HG03025 (cell line): ENCODE measurements around the gene HUS1.
"Not testable (repeated sequence)": the region's sequence is repeated elsewhere in the genome, so short reads cannot be mapped to it uniquely, and the experiment has no call there.

Experiments
- ATAC-seq: cut with Tn5 transposase; IDR thresholded peaks from one replicate; pipeline ENCODE4 v1.9.1; 2021; ENCODE audit warnings: mild to moderate bottlenecking, moderate library complexity; ENCODE audit not compliant: unreplicated experiment, low FRiP score

HUS1 gene

DNA sequence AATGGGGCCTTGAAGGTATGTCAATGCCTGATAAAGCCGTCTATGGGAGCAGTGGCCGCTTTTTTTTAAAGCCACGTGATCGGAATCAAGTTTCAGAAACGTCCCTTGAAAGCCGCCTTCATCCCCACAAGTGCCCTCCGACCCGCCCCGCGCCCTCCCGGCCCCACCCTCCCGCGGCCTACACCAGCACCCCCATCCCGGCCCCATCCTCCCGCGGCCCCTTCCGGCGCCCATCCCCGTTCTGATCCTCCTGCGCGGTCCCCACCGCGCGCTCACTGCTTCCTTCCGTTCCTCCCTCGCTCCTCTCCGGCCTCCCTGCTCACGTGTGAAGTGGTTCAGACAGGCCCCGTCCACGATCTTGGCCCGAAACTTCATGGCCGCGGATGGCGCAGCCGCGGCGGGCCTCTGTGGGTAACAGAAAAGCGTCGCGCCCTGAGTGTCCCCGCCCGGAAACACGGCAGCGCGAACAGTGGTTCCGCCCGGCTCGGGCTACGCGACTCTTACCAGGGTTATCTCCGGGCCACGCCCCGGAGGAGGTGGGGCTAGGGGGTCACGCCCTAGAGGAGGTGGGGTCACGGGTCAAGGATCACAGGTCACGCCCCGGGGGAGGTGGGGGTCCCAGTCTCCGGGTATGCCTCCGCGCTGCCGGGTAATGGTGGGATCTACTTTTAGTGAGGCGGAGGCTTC lies at the start of gene HUS1:
Gene HUS1 (minus strand): TSS at position 471 of the 687 bp plus-strand sequence. CDS start 96 bp downstream, at position 375.
- ATAC-seq = peak; percentile 99

DNA sequence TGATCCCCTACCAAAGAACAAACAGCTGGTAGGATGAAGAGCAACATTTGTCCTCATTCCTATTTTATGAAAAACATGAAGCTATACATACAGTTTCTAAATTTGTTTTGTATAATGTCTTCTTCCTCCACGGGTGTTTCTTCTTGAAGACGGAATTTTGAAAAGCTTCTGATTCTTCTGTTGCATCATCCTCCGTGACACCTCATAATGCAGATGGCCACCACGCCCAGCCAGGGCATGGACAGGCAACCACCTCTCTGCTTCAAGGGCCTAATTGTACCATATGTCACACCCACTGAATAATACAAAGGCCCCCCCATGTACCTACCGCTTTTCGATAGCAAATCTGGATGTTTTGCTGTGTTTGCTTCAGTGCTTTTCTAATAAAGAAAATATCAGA lies 49.5 kb upstream of the HUS1 start, which contains the start of gene SUN3:
Gene SUN3 (minus strand): TSS at position 170 of the 400 bp plus-strand sequence. CDS start 169 bp downstream, at position 1.
- ATAC-seq = no peak

DNA sequence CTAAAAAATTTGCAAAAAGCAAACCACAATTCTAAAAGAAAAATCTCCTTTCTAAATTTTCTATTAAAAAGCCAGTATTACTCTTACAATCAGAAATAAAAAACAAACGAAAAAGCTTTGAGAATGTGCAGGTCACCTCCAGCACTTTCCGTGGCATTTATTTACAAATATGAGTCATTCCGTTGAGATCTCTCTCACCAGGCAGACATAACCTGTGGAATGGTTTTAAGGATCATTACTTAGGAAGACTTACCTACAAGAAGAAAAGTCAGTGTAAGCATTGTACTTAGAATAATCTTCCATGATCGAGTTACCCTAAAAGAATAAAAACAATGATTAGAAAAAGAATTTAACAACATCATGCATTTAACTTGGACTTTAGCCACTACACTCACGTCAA lies 46.2 kb upstream of the HUS1 start:
- ATAC-seq = no peak

DNA sequence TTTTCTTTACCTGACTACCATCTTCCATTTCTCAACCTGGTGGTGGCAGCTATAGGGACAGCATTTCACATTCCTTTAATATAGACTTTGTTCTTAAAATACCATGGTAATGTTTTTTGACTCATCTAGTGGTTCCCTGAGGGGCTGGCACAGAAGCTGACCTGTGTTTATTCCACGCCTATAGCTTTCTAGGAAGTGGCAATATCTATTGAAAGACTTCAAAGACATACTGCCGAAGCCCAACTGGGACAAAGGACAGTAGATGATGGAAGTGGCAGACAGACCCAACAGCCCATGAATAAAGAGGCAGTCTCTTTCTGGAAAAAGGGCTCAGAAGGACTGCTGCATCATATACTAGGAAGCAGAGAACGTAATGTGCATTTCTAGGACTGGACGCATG lies 38.3 kb upstream of the HUS1 start:
- no peak for ATAC-seq

DNA sequence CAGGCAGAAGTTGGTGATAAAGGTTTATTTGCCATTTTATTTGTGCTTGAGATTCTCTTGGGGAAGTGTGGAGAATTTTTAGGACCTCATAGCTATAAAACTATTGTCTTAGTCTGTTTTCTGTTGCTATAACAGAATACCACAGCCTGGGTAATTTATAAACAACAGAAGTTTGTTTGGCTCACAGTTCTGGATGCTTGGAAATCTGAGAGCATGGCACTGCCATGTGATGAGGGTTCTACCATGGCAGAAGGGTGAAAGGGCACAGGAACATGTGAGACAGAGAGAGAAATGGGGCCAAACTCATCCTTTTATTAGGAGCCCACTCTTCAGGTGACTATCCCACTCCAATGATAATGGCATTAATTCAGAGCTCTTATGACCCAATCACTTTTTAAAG lies 37.2 kb upstream of the HUS1 start:
- no peak for ATAC-seq

DNA sequence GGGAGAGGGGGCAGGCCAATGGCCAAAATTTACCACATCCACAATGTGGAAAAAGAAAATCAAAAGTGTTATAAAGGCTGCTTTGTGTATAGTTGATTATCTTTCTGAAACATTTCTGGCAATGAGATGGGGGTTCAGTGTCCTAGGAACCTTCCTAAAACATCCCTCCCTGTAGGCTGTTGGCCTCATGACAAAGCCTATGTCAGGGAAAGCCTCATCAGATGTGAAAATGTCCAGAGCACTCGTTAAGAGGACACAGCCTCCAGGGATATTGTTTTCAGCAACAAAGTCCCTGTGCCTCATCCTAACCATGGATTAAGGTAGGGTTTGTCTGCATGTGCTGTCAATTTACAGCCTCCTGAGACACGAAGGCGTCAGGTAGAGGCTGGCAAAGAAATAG lies 32.5 kb upstream of the HUS1 start:
- no peak for ATAC-seq

DNA sequence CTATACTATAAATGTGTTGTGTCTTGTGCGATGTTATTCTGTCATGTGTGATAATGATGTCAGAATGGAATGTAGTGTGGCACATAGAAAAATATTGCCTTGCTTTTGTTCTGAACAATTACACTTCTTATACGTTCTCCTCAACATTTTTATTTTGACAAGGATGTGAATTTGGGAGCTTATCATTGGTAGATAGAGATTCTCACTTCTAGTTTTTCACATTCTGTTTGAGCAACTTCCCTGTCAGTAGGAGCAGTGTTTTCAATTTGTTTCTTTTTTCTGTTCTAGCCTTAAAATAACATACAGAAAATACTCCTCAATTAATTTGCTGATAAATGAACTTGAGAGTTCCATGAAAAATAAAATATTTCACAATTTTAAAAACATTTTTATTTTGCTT lies 31.9 kb upstream of the HUS1 start:
- no peak for ATAC-seq

DNA sequence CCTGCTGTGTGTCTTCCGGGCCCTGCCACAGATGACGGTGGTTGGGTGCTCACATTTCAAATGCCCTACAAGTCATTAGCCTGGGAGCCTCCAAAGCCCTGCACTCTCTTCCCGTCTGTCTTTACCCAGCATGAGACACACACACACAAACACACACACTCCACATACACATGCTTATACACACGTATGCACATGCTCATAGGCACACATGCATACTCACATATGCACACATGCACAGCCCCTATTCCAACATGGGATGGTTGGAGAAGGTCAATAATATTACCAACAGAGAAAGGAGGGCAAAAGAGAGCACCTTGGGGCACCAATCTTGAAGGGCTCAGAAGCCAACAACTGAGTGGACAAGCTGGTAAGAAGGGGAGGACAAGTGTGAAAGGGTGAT lies 30.5 kb upstream of the HUS1 start:
- ATAC-seq = no peak

DNA sequence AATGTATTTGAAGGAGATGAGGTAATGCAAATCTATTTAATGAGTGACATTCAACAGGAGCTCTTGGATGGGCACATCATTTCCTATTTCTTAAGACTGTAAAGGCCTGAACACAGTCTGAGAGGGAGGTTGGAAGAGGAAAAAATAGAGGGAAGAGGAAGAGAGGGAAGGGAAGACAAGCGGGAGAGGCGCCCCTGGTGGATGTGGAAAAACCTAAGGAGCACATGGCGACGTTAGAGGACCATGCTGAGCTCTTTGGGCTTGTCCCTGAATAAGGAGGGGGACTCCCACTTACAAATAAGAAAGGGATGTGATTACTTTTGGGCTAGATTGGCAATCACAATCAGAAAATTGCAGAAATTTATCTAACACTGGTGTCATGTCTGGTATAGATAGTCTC lies 29.8 kb upstream of the HUS1 start:
- ATAC-seq = no peak

DNA sequence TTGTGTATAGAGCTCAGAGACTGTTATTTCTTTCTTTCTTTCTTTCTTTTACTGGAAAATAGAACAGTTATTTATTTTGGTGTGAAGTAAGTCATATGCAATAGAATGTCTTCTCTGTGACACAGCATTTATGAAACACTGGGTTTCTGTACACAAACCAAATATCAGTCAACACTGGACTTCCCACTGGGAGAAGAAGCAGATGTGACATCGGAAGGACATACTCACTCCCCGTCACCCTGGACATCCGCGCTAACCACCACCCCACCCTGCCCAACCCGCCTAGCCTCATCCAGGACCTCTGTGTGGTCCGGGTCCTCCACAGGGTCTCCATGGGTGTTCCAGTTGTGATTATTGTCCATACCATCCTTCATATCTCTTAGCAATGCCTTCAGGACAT lies 27.5 kb upstream of the HUS1 start:
- ATAC-seq = no peak

DNA sequence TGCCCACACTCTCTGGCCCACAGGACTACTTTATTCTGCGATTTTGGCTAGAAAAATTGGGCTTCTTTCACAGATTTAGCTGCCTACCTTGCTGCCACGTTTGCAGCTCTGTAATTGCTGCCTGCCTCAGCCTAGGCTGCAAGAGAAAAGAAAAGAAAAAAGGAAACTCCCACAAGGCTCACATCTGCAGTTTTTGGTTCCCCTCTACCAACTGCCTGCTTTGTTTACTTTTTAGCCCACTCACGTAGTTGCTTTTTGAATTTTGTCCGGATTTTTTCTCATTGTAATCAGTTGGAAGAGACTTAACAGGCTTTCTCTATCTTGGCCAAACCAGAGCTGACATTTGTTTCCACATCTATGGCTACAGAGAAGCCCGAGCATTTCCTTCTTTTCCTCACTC lies 25.2 kb upstream of the HUS1 start:
- ATAC-seq = peak; percentile 86

DNA sequence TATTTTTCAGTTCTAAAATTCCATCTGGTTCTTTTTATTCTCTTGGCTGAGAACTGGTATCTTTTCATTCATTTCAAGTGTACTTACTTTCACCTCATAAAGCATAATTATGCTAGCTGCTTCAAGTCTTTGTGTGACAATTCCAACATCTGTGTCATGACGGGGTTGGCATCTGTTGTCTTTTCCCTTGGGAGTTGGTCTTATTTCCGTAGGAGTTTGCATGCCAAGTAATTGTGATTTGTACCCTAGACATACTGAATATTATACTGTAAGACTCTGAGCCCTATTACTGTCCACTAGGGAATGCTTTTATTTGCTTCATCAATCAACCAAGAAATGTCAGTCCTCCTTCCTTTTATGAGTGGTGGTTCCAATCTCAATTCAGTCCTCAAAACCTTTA lies 24.6 kb upstream of the HUS1 start:
- ATAC-seq = peak; percentile 14

DNA sequence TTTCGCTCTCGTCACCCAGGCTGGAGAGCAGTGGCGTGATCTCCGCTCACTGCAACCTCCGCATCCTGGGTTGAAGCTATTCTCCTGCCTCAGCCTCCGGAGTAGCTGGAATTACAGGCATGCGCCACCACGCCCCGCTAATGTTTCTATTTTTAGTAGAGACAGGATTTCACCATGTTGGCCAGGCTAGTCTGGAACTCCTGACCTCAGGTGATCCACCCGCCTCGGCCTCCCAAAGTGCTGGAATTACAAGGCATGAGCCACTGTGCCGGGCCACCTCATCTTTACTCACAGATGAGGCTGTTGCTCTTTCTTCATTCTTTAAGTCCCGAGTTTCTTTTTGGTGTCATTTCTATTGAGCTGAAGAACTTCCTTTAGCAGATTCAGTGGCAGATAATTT lies 20.7 kb upstream of the HUS1 start:
- ATAC-seq = not testable (repeated sequence)

DNA sequence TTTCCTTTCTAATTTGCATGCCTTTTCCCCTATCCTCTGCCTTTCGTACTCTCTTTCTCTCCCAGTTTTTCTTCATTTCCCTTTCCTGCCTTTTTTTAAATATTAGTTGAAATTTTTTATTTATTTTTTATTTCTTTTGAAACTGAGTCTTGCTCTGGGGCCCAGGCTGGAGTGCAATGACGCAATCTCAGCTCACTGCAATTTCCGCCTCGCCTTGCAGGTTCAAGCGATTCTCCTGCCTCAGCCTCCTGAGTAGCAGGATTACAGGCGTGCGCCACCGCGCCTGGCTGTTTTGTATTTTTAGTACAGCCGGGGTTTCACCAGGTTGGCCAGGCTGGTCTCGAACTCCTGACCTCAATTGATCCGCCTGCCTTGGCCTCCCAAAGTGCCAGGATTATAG lies 20.0 kb upstream of the HUS1 start:
- no peak for ATAC-seq

DNA sequence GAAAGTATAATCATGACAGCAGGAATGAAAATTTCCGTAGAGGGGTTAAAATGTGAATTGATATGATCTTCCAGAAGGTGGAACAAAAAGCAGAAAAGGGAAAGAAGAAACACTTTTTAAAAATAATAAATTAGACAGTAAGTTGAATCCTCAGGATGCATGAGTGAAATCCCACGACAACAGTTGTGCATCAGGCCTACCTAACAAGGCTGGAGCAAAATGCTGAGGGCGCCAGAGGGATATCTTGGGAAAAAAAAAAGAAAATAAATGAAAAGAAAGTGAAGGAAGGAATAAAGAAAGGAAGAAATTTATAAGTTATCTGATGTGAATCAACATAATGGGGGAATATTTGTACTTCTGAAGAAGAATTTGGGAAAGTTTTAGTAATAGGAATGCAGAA lies 13.0 kb upstream of the HUS1 start:
- ATAC-seq = no peak

DNA sequence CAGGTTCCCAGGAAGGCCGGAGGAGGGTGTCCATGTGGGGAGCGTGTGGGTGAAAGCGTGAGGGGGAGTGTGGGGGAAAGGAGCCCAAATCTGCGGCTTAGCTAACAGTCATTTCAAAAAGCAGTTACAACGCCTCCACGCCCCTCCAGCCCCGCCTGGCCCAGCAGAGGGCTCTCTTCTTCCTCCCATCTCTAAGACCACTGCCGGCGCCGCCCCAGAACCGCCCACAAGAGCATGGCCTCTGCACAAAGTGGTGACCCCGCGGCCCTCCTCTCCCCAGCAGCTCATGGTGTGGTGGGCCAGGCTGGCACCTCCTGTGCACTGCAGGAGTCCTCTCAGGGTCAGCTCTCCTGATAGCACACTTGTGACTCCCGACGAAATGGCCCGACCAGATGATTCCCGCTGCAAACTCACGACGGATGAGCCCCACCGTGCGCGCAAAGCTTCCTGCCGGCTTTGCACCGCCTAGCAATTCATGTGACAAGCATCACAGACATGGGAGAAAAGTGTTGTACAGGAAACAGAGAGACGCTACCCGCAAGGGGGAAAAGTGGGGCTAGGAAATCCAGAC lies 12.4 kb upstream of the HUS1 start:
- peak; percentile 99 for ATAC-seq

DNA sequence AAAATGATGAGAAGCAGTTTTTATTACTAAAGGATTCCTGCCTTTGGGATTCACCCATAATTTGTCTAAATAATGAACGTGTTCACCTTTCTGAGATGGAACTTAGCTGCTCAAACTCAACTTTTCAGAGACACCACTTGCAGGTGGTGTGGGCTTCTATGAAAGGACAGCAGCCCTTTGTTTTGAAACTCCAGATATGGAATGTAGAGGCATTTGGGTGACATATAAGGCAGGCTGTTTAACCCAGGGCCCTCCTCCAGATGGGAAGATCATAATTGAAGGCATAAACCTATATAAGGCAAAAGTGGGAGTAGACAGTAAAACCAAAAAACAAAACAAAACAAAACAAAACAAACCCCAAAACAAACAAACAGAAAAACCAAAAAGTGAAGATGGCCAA lies 11.9 kb upstream of the HUS1 start:
- no peak for ATAC-seq

DNA sequence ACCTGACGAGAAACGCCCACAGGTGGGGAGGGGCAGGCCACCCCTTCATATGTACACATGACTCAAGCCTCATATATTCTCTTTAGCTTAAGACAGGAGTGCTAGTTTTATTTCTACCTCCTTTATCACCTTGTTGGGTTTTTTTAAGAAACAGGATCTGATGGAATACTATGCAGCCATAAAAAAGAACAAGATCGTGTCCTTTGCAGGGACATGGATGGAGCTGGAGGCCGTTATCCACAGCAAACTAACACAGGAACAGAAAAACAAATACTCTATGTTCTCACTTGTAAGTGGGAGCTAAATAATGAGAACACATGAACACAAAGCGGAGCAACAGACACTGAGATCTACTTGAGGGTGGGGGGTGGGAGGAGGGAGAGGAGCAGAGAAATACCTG lies 11.2 kb upstream of the HUS1 start:
- no peak for ATAC-seq

DNA sequence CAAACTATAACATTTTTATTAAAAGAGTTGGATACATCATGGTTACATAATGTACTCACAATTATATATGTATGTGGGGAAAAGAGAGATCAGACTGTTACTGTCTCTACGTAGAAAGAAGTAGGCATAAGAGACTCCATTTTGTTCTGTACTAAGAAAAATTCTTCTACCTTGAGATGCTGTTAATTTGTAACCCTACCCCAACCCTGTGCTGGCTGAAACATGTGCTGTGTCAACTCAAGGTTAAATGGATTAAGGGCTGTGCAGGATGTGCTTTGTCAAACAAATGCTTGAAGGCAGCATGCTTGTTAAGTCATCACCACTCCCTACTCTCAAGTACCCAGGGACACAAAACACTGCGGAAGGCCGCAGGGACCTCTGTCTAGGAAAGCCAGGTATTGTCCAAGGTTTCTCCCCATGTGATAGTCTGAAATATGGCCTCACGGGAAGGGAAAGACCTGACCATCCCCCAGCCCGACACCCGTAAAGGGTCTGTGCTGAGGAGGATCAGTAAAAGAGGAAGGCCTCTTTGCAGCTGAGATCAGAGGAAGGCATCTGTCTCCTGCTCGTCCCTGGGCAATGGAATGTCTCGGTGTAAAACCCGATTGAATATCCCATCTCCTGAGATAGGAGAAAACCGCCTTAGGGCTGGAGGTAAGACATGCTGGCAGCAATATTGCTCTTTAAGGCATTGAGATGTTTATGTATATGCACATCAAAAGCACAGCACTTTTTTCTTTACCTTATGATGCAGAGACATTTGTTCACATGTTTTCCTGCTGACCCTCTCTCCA lies 10.4 kb upstream of the HUS1 start:
- ATAC-seq = not testable (repeated sequence)

DNA sequence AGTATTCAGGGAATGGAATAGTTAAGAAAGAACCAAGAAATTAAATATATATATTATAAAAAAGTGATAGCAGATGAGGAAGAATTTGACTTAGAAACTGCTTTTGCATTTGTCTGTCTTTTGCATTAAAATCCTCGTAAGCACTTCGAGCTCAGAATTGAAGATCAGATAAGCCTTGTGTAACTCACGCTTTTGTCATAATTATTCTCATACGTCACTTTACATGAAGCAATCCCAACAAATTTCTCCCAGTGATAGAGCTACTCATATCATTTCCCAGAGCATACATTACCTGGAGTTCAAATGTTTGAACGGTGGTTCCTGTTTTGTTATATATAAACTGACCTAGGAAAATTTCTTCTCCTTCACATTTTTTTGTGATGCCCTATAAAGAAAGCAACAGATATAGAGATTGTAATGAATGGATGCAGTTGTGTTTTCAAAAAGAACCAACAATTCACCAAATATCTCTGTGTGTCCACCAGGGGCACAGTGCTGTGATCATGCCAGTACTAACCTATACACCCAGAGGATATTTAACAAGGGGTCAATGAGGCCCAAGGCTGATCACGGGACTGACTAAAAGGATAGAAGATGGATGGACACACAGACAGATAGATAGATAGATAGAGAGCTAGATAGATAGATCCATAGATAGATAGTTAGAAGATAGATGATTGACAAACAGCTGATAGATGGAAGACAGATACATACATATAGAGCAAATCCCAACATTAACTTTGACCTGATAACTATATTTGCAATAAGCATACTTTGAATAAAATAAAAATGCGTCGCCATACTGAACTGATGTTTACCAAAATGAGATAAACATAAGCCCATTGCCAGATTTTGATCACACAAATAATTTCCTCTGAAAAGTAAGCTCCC lies 9.3 kb upstream of the HUS1 start:
- no peak for ATAC-seq

DNA sequence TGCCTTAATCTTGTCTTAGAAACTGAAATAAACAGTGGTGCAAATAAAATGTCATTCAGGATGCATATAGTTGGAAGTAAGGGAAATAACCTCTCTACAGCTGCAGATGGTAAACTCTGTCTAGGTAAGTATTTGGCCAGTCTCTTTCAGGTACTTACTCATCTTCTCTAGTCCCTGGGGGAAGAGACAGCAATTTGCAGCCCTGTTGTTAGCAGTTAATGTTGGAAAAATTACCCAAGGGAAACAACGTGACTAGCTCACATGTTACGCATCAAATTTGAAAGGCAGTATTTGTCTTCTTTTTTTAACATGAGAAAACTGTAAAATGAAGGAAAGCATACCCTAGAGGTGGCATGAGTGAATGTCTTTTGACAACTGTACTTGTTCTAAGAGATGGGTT lies 3.2 kb upstream of the HUS1 start:
- ATAC-seq = no peak
